GM12872 (cell line): ENCODE measurements around the gene FTCD.

ENCODE experiments used
- TF ChIP-seq, protein P1 (sequence below): IDR thresholded peaks from 3 replicates; pipeline ENCODE4 v1.5.1; 2011; ENCODE audit warnings: low read depth, mild to moderate bottlenecking, low read length, moderate library complexity; ENCODE audit not compliant: insufficient read depth

FTCD gene, protein sequence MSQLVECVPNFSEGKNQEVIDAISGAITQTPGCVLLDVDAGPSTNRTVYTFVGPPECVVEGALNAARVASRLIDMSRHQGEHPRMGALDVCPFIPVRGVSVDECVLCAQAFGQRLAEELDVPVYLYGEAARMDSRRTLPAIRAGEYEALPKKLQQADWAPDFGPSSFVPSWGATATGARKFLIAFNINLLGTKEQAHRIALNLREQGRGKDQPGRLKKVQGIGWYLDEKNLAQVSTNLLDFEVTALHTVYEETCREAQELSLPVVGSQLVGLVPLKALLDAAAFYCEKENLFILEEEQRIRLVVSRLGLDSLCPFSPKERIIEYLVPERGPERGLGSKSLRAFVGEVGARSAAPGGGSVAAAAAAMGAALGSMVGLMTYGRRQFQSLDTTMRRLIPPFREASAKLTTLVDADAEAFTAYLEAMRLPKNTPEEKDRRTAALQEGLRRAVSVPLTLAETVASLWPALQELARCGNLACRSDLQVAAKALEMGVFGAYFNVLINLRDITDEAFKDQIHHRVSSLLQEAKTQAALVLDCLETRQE

DNA sequence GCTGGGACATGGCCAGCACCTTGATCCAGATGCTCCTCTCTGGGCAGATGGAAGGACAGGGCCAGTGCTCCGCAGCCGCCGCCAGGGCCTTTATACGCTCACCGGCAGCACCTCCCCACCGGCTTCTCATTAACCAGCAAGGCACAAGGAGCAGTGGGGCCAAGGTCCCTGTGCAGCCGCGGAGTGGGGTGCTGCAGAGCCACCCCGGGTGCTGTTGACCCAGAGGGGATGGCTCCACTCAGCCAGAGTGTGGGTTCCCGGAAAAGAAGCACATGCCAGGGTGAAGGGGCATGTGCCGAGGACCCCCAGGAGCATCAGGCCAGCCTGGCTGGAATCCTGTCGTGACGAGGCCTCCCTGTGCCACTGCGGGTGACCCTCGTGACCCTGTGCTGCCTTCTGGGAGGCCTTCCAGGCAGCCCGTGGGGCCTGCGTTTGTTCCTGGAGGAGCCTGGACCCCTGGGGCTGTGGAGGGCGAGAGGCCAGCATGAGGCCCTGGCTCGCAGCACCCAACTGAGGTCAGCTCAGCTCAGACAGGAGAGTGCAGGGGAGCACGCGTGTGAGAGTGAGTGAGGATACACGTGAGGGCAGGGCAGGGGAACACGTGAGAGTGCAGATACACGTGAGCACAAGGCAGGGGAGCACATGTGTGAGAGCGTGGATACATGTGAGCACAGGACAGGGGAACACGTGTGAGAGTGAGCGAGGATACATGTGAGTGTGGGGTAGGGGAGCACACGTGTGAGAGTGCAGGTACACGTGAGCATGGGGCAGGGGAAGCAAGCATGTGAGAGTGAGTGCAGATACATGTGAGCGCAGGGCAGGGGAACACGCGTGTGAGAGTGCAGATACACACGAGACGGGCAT is at the start of gene FTCD:
TSS of gene FTCD (minus strand) at position 66 of the 864 bp plus-strand sequence. CDS start at position 10, 56 bp downstream.
- TF ChIP-seq, protein P1, sequence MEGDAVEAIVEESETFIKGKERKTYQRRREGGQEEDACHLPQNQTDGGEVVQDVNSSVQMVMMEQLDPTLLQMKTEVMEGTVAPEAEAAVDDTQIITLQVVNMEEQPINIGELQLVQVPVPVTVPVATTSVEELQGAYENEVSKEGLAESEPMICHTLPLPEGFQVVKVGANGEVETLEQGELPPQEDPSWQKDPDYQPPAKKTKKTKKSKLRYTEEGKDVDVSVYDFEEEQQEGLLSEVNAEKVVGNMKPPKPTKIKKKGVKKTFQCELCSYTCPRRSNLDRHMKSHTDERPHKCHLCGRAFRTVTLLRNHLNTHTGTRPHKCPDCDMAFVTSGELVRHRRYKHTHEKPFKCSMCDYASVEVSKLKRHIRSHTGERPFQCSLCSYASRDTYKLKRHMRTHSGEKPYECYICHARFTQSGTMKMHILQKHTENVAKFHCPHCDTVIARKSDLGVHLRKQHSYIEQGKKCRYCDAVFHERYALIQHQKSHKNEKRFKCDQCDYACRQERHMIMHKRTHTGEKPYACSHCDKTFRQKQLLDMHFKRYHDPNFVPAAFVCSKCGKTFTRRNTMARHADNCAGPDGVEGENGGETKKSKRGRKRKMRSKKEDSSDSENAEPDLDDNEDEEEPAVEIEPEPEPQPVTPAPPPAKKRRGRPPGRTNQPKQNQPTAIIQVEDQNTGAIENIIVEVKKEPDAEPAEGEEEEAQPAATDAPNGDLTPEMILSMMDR: no peak

DNA sequence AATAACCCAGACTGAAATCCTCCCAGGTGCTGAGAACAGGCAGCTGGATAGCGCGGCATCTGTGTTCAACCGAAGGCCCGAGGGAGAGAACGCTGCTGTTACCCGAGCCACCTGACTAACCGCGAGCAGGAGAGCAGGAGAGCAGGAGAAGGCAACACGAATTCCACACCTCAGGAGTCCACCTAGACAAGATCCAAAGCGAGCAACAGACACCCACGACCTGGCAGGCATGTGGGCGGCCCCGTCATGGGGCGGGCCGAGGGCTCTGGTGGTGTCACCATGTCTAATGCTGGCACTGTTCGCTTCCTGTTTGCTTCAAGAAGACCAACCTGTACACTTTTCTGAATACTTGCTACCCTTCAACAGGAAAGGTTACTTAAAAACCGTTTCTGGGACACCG is 49.8 kb upstream of the FTCD start:
- TF ChIP-seq, protein P1: no peak

DNA sequence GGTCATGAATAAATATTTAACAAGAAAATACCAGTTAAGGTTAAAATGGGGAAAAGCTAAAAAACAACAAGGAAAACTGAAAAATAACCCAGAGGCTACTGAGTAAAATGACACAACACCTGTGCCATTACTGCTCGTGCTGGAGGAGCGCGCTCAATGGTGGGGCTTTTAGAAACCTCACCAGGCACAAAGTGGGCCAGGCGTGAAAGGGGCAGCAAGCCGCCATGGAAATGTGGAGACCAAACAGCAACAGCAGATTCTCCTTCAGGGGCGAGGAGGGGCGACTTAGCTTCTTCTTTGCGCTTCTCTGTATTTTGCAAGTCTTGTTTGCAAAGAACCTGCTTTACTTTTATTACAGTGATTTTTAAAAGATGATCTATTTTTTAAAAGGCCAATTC is 47.8 kb upstream of the FTCD start:
- TF ChIP-seq, protein P1: no peak

DNA sequence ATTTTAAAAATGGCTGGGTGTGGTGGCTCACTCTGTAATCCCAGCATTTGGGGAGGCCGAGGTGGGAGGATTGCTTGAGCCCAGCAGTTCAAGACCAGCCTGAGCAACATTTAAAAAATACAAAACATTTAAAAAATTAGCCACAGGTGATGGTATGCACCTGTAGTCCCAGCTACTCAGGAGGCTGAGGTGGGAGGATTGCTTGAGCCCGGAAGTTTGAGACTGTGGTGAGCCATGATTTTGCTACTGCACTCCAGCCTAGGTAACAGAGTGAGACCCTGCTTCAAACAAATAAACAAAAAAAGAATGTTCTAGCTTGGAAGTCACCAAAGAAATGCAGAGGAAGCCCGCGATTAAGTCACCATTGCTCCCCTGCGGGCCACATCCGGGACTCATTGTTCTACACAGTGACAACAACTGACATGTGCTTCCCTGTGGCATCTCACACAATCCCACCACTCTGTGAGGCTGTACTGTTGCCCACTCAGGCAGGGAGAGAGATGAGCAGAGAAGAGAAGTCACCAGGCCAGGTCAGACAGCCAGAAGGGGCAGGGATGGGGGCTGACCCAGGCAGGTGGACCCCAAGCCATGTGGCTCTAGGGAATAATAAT is 47.3 kb upstream of the FTCD start:
- TF ChIP-seq, protein P1: no peak

DNA sequence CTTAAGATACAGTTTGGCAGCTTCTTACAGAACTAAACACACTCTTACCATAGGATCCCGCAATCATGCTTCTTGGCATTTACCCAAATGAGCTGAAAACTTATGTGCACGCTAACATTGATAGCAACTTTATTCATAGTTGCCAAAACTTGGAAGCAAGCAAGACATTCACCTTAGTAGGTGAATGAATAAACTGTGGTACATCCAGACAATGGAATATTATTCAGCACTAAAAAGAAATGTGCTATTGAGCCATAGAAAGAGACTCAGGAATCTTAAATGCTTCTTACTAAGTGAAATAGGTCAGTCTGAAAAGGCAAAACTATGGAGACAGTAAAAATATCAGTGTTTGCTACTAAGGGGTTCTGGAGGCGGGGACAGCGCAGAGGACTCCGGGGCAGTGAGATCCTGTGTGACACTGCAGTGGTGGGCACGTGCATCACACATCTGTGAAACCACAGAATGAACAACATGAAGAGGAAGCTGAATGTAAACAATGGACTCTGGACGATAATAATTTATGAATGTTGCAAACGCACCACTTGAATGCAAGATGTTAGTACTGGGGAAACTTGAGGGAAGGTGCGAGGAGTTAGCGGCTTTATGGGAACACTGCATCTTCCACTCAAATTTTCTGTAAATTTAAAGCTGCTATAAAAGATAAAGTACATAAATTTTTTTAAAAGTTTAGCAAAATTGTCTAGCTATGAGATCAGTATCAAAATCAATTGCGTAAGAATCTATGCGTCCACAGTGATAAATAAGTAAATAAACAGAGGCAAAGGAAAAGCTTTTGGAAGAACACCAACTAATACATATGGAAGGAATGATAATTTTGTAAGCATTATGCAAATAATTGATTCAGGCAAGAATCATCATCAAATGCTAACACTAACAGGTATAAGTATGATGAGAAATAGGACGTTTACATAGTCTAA is 44.3 kb upstream of the FTCD start:
- TF ChIP-seq, protein P1: no peak

DNA sequence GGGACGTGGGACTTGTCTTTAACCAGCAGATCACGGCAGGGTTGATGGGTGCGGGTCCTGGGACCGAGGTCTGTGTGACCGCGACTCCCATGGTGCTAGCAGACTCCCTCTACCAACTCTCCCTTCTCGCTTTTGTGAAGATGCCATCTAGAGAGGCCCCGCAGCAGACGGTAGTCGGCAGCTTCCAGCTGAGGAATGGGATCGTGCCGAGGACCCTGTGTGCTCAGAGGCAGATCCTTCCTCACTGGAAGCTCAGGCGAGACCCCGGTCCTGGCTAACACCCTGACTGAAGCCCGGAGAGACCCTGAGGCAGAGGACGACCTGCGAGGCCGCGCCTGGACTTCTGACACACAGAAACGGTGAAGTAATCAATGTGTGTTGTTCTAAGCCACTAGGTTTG is 41.4 kb upstream of the FTCD start:
- TF ChIP-seq, protein P1: no peak
